Uterus (tissue), 4 donors: Measurements from ENCODE around the gene OR12D2. TPM values are rescaled to one million over a fixed set of nuclear protein-coding genes. Genes with fewer than 3 reads are reported as not detected.
"Not testable (repeated sequence)": the region's sequence is repeated elsewhere in the genome, so short reads cannot be mapped to it uniquely, and the experiment has no call there.

Experiments used
- DNase-seq, 2 donors: peaks; one replicate each; pipeline ENCODE4 v3.0.0-alpha.2; 2019 to 2020
- H3K27ac ChIP-seq, 2 donors: fragments of 200-600 bp; sonication (generic); 1 replicate in 1 of 2; 2 replicates in 1 of 2; pipeline ENCODE4 v1.5.1; 2016 to 2018
- H3K27me3 ChIP-seq, 2 donors: fragments of 200-600 bp; sonication (generic); one replicate each; pipeline ENCODE4 v1.5.1; 2018 to 2019; ENCODE audit warnings: control low read depth in 1 of 2
- H3K36me3 ChIP-seq, 2 donors: fragments of 200-600 bp; sonication (generic); one replicate each; pipeline ENCODE4 v1.5.1; 2019; ENCODE audit warnings: control low read depth in 1 of 2
- H3K4me1 ChIP-seq, 2 donors: fragments of 200-600 bp; sonication (generic); one replicate each; pipeline ENCODE4 v1.5.1; 2018 to 2019; ENCODE audit warnings: control low read depth in 1 of 2
- H3K4me3 ChIP-seq, 2 donors: fragments of 200-600 bp; sonication (generic); 1 replicate in 1 of 2; 2 replicates in 1 of 2; pipeline ENCODE4 v1.5.1; 2018 to 2019; ENCODE audit warnings: mild to moderate bottlenecking in 1 of 2
- H3K9me3 ChIP-seq, 2 donors: fragments of 200-600 bp; sonication (generic); one replicate each; pipeline ENCODE4 v1.5.1; 2019; ENCODE audit warnings: control low read depth in 1 of 2
- CTCF ChIP-seq, 4 experiments: fragments of 200-600 bp in 2 of 4; fragments of 450-650 bp in 2 of 4; sonication (generic) in 2 of 4; IDR thresholded peaks; one replicate each; pipeline ENCODE4 v1.5.1; 2016 to 2019; ENCODE audit warnings: antibody characterized with exemption in 4 of 4, mild to moderate bottlenecking in 2 of 4, moderate library complexity in 1 of 4
- POLR2A ChIP-seq, 2 donors: fragments of 450-650 bp; IDR thresholded peaks; one replicate each; pipeline ENCODE4 v1.6.1; 2016; ENCODE audit warnings: antibody characterized with exemption in 2 of 2, mild to moderate bottlenecking in 1 of 2, moderate library complexity in 1 of 2
- intact Hi-C: fragments of 100-400 bp; cut with DNase I; formaldehyde crosslinking; loops from one replicate; pipeline ENCODE4 v1.15.1; 2023; ENCODE audit warnings: low total_unique reads
- total RNA-seq, 4 donors: library from RNA; depleted of rRNA in 3 of 4; stranded (reverse); fragments of >200 nt in 3 of 4; gene quantifications; one replicate each; pipeline versions ENCODE4 v1.1.0 to v1.2.4, GENCODE V29; 2014 to 2023
- donor health status: DM: yes; HTN: yes; CAD: no.

OR12D2 gene, protein sequence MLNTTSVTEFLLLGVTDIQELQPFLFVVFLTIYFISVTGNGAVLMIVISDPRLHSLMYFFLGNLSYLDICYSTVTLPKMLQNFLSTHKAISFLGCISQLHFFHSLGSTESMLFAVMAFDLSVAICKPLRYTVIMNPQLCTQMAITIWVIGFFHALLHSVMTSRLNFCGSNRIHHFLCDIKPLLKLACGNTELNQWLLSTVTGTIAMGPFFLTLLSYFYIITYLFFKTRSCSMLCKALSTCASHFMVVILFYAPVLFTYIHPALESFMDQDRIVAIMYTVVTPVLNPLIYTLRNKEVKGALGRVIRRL
- total RNA-seq = not detected

DNA sequence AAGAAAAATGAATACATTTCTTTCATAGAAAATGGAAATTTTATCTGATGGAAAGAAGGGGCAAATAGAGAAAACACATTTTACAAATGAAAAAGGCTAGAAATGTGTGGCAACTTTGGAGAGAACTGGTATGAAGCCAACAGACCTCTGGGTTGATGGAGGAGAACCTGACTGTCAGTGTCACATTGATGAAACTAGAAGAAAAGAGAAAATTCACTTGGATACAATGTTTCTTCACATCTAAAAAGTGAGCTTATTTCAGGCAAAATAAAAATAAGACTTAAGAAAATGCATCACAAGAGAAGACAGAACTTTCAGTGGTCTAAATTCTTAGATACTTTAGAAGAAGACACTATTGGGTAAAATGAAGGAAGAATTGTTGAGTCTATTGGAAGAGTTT lies at the start of gene OR12D2:
Gene OR12D2 (plus strand): TSS at position 301 of the 400 bp plus-strand sequence. CDS start 1,069 bp downstream, outside the sequence.
- no peak for DNase-seq
- no peaks in the 10 kb centered on the region for H3K27me3 ChIP-seq
- H3K9me3 ChIP-seq = no peaks in the 10 kb centered on the region
- intact Hi-C loops = no loop called here
- TF ChIP-seq POLR2A (IDR thresholded peaks at IDR 0.05) (no peak), CTCF (IDR thresholded peaks at IDR 0.05) (no peak)
- H3K4me1 ChIP-seq = no peaks in the 10 kb centered on the region
- no peaks in the 10 kb centered on the region for H3K36me3 ChIP-seq
- no peak within 1 kb of the TSS for H3K27ac ChIP-seq
- no peak within 1 kb of the TSS for H3K4me3 ChIP-seq

DNA sequence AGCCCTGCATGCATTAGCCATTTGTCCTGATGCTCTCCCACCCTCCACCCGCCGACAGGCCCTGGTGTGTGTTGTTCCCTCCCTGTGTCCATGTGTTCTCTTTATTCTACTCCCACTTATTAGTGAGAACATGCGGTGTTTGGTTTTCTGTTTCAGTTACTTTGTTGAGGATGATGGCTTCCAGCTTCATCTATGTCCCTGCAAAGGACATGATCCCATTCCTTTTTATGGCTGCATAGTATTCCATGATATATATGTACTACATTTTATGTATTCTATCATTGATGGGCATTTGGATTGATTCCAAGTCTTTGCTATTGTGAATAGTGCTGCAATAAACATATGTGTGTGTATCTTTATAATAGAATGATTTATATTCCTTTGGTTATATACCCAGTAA lies 46.1 kb upstream of the OR12D2 start:
- H3K27ac ChIP-seq, H3K4me3 ChIP-seq, H3K4me1 ChIP-seq, DNase-seq, H3K36me3 ChIP-seq, H3K9me3 ChIP-seq, intact Hi-C loops, H3K27me3 ChIP-seq: not testable (repeated sequence)

- TF ChIP-seq POLR2A (IDR thresholded peaks at IDR 0.05) (no peak), CTCF (IDR thresholded peaks at IDR 0.05) (no peak)
- H3K27ac ChIP-seq = no peak overlapping the region
- intact Hi-C loops = no loop called here
- H3K36me3 ChIP-seq = no peaks in the 10 kb centered on the region
- H3K4me3 ChIP-seq = no peak overlapping the region
- no peaks in the 10 kb centered on the region for H3K9me3 ChIP-seq
- no peaks in the 10 kb centered on the region for H3K4me1 ChIP-seq
- H3K27me3 ChIP-seq = no peaks in the 10 kb centered on the region
- DNase-seq = no peak
These were observed 40.5 kb upstream of the OR12D2 start for GRCh38 chr6:29354980-29355379.

DNA sequence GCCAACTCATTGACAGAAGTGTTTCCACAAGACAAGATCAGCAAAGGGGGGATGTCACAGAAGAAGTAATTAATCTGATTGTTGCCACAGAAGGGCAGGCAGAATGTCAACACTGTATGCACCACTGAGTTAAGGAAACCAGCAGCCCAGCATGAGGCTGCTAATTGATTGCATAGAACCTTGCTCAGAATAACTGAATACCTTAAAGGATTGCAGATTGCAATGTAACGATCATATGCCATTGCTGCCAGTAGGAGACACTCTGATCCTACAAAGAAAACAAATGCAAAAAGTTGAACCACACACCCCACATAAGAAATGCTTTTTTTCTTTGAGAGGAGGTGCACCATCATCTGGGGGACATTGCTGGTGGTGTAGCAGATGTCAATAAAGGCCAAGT lies 39.8 kb upstream of the OR12D2 start:
- Histone ChIP-seq H3K36me3 (no peaks in the 10 kb centered on the region), H3K27me3 (no peaks in the 10 kb centered on the region)
- intact Hi-C loops = no loop called here

DNA sequence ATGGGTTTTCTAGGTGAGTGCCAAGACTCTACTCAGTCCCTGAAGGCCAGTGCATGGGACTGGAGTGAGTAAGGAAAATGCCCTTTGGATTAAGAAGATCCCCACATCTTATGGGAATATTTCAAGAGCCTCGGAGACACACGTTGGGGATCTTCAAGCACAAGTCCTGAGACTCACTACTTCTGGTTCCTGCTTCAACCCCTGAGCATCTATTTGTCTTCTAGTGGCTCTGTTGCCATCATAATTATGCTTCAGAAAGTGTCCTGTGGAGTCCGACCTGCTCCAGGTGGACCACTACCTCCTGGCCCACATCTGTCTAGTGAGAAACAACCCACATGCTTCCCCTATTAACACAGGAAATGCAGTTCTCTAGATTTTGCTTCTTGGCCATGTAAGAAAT lies 26.7 kb upstream of the OR12D2 start, which contains the start of gene OR5V1:
Gene OR5V1 (minus strand): TSS at position 101 of the 400 bp plus-strand sequence. CDS start 12,670 bp downstream, outside the sequence.
- H3K9me3 ChIP-seq = no peaks in the 10 kb centered on the region
- H3K4me3 ChIP-seq = no peak within 1 kb of the TSS
- no peaks in the 10 kb centered on the region for H3K4me1 ChIP-seq
- TF ChIP-seq CTCF (IDR thresholded peaks at IDR 0.05) = no peak
- no peak for TF ChIP-seq POLR2A (IDR thresholded peaks at IDR 0.05)
- no peaks in the 10 kb centered on the region for H3K36me3 ChIP-seq
- no peak for DNase-seq
- H3K27me3 ChIP-seq = no peaks in the 10 kb centered on the region
- H3K27ac ChIP-seq = no peak within 1 kb of the TSS
- intact Hi-C loops = no loop called here

More for the DNA sequence above, 39.8 kb upstream of the OR12D2 start:
- Histone ChIP-seq H3K4me1 (no peaks in the 10 kb centered on the region), H3K9me3 (no peaks in the 10 kb centered on the region), H3K4me3 (no peak overlapping the region), H3K27ac (no peak overlapping the region)
- no peak for DNase-seq
- TF ChIP-seq CTCF (IDR thresholded peaks at IDR 0.05) = no peak
- TF ChIP-seq POLR2A (IDR thresholded peaks at IDR 0.05) = no peak
